HL-60 (cell line): ENCODE results near the gene OR13C4.

Experiments
- DNase-seq, 2 experiments: peaks; one replicate each; pipeline ENCODE4 v3.0.0-alpha.2; 2010 to 2020; ENCODE audit warnings: low read depth in 1 of 2, low spot score in 1 of 2
- H3K27ac ChIP-seq: fragments of 250-450 bp; sonication (Bioruptor Pico); replicated peaks from 2 replicates; pipeline ENCODE4 v1.5.1; 2020; ENCODE audit warnings: mild to moderate bottlenecking, moderate library complexity
- H3K27me3 ChIP-seq: fragments of 250-450 bp; sonication (Bioruptor Pico); 2 replicates; pipeline ENCODE4 v1.5.1; 2021; ENCODE audit warnings: mild to moderate bottlenecking, moderate library complexity; ENCODE audit not compliant: insufficient read depth, poor library complexity, severe bottlenecking
- H3K4me3 ChIP-seq: replicated peaks from 2 replicates; pipeline ENCODE4 v1.5.1; 2011; ENCODE audit warnings: mild to moderate bottlenecking, control low read depth, low read length; ENCODE audit not compliant: insufficient read depth
- CTCF ChIP-seq: IDR thresholded peaks from one replicate; pipeline ENCODE4 v1.5.1; 2011; ENCODE audit warnings: low read length, control low read depth, inconsistent platforms; ENCODE audit not compliant: insufficient read depth
- GABPA ChIP-seq: IDR thresholded peaks from 2 replicates; pipeline ENCODE4 v1.6.1; 2012; ENCODE audit warnings: low read depth
- POLR2AphosphoS5 ChIP-seq: IDR thresholded peaks from 2 replicates; pipeline ENCODE4 v1.6.1; 2012; ENCODE audit warnings: low read depth
- REST ChIP-seq: IDR thresholded peaks from 2 replicates; pipeline ENCODE4 v1.6.1; 2012; ENCODE audit warnings: low read depth; ENCODE audit not compliant: insufficient replicate concordance
- SPI1 ChIP-seq: IDR thresholded peaks from 2 replicates; pipeline ENCODE4 v1.6.1; 2012; ENCODE audit warnings: low read depth, mild to moderate bottlenecking, borderline replicate concordance
- long read RNA-seq: library from polyadenylated mRNA; unstranded; transcript quantifications from one replicate; pipeline ENCODE4 v2.0.0, GENCODE V29; 2020

The OR13C4 gene
- long read RNA-seq = 0 reads

GRCh38 chr9:104527109-104527508, at the start of gene OR13C4:
Gene OR13C4 (minus strand): TSS chr9:104527209. CDS start chr9:104527209, 0 bp downstream.
- no peak within 1 kb of the TSS for H3K4me3 ChIP-seq
- no peak within 1 kb of the TSS for H3K27ac ChIP-seq
- no peak for TF ChIP-seq GABPA
- TF ChIP-seq SPI1 = no peak
- no peak for TF ChIP-seq POLR2AphosphoS5
- TF ChIP-seq REST = no peak
- TF ChIP-seq CTCF = no peak
- DNase-seq = no peak
- no peaks in the 10 kb centered on the region for H3K27me3 ChIP-seq

- no peak for TF ChIP-seq SPI1
- TF ChIP-seq POLR2AphosphoS5 = no peak
- TF ChIP-seq GABPA = no peak
- TF ChIP-seq CTCF = no peak
- TF ChIP-seq REST = no peak
- no peak overlapping the region for H3K4me3 ChIP-seq
- H3K27ac ChIP-seq = no peak overlapping the region
- H3K27me3 ChIP-seq = no peaks in the 10 kb centered on the region
- DNase-seq = no peak
These were observed 48.4 kb upstream of the OR13C4 start for GRCh38 chr9:104575456-104575855.

GRCh38 chr9:104572612-104573011, 45.6 kb upstream of the OR13C4 start:
- DNase-seq = no peak
- TF ChIP-seq GABPA (no peak), CTCF (no peak), SPI1 (no peak), REST (no peak), POLR2AphosphoS5 (no peak)

More at GRCh38 chr9:104572612-104573011, 45.6 kb upstream of the OR13C4 start:
- Histone ChIP-seq H3K4me3 (no peak overlapping the region), H3K27ac (no peak overlapping the region), H3K27me3 (no peaks in the 10 kb centered on the region)
